HEK293T (cell line): ENCODE results near the gene CNRIP1.

Experiments used
- ARNT ChIP-seq: fragments of 450-650 bp; IDR thresholded peaks from 2 replicates; pipeline ENCODE4 v1.6.1; 2017; ENCODE audit warnings: mild to moderate bottlenecking
- BHLHE40 ChIP-seq: fragments of 450-650 bp; IDR thresholded peaks from 2 replicates; pipeline ENCODE4 v1.6.1; 2016; ENCODE audit warnings: mild to moderate bottlenecking, moderate library complexity, borderline replicate concordance
- ELF4 ChIP-seq: fragments of 450-650 bp; IDR thresholded peaks from 2 replicates; pipeline ENCODE4 v1.6.1; 2017; ENCODE audit warnings: antibody characterized with exemption
- FOXA1 ChIP-seq: fragments of 450-650 bp; IDR thresholded peaks from 2 replicates; pipeline ENCODE4 v1.6.1; 2016; ENCODE audit warnings: mild to moderate bottlenecking
- FOXM1 ChIP-seq: fragments of 450-650 bp; IDR thresholded peaks from 2 replicates; pipeline ENCODE4 v1.6.1; 2017; ENCODE audit warnings: mild to moderate bottlenecking, borderline replicate concordance
- LEF1 ChIP-seq: fragments of 450-650 bp; IDR thresholded peaks from 2 replicates; pipeline ENCODE4 v1.6.1; 2017; ENCODE audit warnings: mild to moderate bottlenecking, borderline replicate concordance
- NFRKB ChIP-seq: fragments of 450-650 bp; IDR thresholded peaks from 2 replicates; pipeline ENCODE4 v1.6.1; 2016; ENCODE audit warnings: mild to moderate bottlenecking, moderate library complexity
- SP1 ChIP-seq: fragments of 450-650 bp; IDR thresholded peaks from 2 replicates; pipeline ENCODE4 v1.6.1; 2017
- SUZ12 ChIP-seq: fragments of 450-650 bp; IDR thresholded peaks from 2 replicates; pipeline ENCODE4 v1.6.1; 2016; ENCODE audit warnings: mild to moderate bottlenecking
- ZNF384 ChIP-seq: fragments of 450-650 bp; IDR thresholded peaks from 2 replicates; pipeline ENCODE4 v1.6.1; 2016

DNA sequence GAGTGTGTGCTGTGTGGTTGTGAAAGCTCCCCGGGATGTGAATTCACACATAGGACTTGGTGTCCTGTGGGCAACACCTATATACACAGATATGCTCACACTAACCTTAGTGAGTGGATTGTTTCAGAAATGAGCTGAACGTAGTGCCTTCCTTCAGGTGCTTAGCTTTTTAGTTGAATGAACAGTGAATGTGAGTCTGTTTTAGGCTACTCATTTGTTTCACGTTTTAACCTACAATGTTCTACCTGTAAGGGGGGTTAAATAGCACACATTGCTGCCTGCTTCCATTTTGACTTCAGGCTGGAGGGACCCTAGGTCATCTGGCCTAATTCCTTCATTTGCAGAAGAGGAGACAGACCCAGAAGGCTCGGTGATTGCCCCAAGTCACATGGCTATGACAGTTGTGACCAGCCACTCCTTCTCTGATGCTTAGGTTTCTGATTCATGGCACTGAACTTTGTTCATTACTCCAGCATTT lies 46.4 kb upstream of the CNRIP1 start:
- TF ChIP-seq ZNF384, result no peak
- no peak for TF ChIP-seq ARNT
- TF ChIP-seq SUZ12, result no peak
- no peak for TF ChIP-seq LEF1
- no peak for TF ChIP-seq FOXM1
- no peak for TF ChIP-seq FOXA1
- TF ChIP-seq NFRKB, result no peak
- TF ChIP-seq BHLHE40, result no peak
- TF ChIP-seq ELF4, result no peak
- TF ChIP-seq SP1, result no peak
